Stromal cell of bone marrow (primary cell): ENCODE data around the gene MATR3.
"Not testable (repeated sequence)": the region's sequence is repeated elsewhere in the genome, so short reads cannot be mapped to it uniquely, and the experiment has no call there.

Experiments
- DNase-seq: peaks from one replicate; pipeline ENCODE4 v3.0.0-alpha.2; 2012; ENCODE audit warnings: low read depth

Gene MATR3

GRCh38 chr5:139347863-139348262 is 54.3 kb downstream of the MATR3 start:
- not testable (repeated sequence) for DNase-seq

- no peak for DNase-seq
Observed at GRCh38 chr5:139354186-139354585, 60.6 kb downstream of the MATR3 start.

DNA sequence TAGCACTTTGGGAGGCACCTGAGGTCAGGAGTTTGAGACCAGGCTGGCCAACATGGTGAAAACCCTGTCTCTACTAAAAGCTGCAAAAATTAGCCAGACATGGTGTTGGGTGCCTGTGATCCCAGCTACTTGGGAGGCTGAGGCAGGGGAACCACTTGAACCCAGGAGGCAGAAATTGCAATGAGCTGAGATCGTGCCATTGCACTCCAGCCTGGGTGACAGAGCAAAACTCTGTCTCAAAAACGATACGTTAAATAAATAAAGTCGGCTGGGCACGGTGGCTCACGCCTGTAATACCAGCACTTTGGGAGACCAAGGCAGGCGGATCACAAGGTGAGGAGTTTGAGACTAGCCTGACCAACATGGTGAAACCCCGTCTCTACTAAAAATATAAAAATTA is 62.4 kb downstream of the MATR3 start:
- DNase-seq: not testable (repeated sequence)

- no peak for DNase-seq
Observed at GRCh38 chr5:139358064-139358463, 64.5 kb downstream of the MATR3 start.

GRCh38 chr5:139360384-139360783 is 66.8 kb downstream of the MATR3 start:
- no peak for DNase-seq

DNA sequence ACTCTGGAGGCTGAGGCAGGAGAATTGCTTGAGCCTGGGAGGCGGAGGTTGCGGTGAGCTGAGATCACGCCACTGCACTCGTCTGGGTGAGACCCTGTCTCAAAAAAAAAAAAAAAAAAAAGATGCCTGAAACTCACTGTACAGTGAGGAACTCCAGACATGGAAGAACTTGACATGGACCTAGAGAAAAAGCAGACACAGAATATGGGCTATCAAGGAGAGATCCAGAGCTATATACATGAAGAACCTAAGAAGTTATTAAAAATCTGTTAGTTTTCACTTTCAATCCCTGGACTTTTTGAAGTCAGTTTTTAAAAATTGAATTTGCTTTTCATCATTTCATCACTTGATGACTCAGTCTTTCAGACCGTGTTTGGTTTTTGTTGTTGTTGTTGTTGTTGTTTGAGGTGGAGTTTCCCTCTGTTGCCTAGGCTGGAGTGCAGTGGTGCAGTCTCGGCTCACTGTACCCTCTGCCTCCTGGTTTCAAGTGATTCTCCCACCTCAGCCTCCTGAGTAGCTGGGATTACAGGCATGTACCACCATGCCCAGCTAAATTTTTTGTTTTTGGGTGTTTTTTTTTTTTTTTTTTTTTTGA is 68.4 kb downstream of the MATR3 start:
- DNase-seq: no peak

- DNase-seq: no peak
Observed at GRCh38 chr5:139363937-139364336, 70.4 kb downstream of the MATR3 start.

DNA sequence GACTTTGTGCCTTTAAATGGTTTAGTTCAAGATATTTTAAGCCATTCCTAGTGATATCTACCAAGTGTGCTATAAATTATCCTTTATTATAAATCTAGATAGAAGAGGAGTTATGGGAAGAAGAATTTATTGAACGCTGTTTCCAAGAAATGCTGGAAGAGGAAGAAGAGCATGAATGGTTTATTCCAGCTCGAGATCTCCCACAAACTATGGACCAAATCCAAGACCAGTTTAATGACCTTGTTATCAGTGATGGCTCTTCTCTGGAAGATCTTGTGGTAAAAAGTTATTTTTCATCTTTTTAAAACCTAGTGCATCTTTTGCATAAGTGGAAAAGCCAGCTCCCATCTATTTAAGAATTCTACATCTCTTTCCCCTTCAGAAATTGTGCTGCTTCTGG is 70.9 kb downstream of the MATR3 start:
- DNase-seq: no peak

- DNase-seq: no peak
Observed at GRCh38 chr5:139368613-139369012, 75.1 kb downstream of the MATR3 start.

GRCh38 chr5:139369181-139369580 is 75.6 kb downstream of the MATR3 start:
- DNase-seq: peak; percentile 70

- peak; percentile 63 for DNase-seq
Observed at GRCh38 chr5:139371482-139372435, 78.2 kb downstream of the MATR3 start.

GRCh38 chr5:139374909-139375308 is 81.4 kb downstream of the MATR3 start:
- no peak for DNase-seq

DNA sequence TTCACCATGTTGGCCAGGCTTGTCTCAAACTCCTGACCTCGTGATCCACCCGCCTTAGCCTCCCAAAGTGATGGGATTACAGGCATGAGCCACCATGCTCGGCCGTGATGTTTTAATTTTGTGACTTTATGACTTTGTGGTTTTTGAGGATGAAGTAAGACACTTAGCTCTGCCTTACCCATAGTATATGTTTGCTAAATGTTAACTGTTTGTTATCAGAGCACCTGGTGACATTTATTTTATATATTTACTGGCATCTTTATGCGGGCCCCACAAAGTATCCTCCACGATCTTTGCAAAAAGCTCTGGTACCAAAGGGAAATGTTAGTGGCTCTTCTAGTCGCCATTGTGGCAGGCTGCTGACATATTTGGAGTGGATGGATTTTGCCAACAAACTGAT is 82.8 kb downstream of the MATR3 start:
- DNase-seq: no peak

GRCh38 chr5:139377226-139377625 is 83.7 kb downstream of the MATR3 start:
- DNase-seq: no peak

DNA sequence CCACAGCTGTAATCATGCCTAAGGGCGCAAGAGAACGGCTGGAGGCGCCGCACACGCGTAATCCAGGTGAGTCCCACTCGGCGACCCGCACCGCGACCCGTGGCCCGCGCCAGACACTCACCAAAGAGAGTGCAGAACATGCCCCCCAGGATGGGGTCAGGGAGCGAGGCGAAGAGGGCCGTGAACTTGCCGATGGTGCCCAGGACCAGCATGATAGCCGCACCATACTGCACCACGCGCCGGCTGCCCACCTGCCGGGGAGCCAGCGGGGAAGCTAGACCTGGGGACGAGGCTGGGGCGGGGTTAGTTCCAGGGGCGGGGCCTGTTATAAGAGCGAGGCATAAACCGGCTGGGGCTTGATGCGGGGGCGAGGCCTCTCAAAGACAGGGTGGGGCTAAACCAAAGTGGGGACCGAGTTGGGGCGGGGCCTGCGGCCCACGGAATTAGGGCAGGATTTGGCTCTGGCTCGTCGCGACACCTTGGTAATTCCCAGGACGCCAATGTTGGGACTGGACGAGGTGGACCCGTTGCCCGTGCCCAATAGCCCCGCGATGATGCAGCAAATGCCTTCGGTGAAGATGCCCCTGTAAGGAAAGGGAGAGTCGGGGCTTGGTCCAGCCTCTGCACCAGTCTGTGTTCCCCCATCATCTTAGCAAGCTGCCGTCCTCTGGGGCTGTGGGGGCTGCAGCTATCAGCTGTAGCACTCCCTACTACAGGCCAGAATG is 84.7 kb downstream of the MATR3 start:
- no peak for DNase-seq

DNA sequence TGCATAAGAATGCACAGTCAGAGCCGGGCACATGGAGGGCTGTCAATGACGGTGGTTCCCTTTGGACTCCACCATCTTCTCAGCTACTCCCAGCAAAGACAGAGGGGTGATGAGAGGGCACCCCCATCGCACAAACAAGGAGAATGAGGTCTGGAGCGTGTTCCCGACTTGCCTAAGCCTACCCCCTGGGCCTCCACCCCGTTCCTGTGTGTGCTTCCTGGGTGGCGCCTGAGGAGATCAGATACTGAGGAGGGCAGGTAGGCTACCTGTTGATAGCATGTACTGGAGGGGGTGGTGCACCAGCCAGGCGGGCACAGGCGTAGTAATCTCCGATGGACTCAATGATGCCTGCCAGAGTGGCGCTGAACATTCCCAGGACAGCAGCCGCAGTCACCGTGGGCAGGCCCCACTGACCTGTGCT is 85.4 kb downstream of the MATR3 start:
- no peak for DNase-seq

DNA sequence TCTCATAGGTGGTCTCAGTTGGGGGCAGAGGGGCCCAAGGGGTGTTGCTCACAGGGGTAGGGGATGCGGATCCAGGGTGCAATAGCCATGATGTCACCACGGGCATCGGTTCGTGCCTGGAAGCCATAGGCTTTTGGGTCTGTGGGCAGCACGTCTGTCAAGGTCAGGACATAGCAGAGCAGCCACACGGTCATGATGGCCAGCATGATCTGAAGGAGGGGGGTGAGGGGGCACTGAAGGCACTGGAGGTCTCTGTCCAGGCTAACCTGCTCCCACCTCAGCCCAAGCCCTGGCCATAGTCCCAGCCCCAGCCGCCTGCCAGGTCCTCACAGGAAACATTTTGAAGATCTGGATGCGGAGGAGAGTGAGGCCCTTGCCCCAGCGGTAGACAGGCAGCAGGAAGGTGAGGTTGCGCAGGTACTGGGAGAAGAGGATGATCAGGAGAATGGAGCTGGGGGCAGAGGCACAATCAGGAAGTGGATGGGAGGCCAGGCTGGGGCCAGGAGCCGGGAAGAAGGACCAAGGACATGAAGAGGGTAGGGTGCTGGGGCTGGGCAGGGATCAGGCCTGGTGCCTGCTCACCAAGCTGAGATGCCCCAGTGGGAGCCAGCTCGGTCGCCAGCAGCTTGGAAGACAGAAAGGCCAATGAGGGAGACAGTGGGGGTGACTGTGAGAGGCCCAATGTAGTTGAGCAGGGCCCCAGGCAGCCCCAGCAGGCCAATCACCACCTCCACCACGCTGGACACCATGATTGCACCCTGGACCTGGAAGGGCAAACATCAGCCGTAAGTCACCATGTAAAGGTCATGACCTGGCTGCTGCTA is 86.3 kb downstream of the MATR3 start:
- no peak for DNase-seq
